ENCODE measurements around the gene PEAK3.

The PEAK3 gene

GRCh38 chr19:2252055-2252796 is 29.7 kb downstream of the PEAK3 start:
- no peak overlapping the region for H3K4me3 ChIP-seq (ENCODE audit: low read depth, low read length)
- no peak for TF ChIP-seq CTCF (IDR thresholded peaks at IDR 0.05; ENCODE audit: control insufficient read depth, extremely low read depth, insufficient read depth)

DNA sequence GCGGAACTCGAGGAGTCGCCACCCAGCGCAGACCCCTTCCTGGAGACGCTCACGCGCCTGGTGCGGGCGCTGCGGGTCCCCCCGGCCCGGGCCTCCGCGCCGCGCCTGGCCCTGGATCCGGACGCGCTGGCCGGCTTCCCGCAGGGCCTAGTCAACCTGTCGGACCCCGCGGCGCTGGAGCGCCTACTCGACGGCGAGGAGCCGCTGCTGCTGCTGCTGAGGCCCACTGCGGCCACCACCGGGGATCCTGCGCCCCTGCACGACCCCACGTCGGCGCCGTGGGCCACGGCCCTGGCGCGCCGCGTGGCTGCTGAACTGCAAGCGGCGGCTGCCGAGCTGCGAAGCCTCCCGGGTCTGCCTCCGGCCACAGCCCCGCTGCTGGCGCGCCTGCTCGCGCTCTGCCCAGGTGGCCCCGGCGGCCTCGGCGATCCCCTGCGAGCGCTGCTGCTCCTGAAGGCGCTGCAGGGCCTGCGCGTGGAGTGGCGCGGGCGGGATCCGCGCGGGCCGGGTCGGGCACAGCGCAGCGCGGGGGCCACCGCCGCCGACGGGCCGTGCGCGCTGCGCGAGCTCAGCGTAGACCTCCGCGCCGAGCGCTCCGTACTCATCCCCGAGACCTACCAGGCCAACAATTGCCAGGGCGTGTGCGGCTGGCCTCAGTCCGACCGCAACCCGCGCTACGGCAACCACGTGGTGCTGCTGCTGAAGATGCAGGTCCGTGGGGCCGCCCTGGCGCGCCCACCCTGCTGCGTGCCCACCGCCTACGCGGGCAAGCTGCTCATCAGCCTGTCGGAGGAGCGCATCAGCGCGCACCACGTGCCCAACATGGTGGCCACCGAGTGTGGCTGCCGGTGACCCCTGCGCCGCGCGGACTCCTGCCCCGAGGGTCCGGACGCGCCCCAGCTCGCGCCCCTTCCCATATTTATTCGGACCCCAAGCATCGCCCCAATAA is 30.6 kb downstream of the PEAK3 start:
- TF ChIP-seq CTCF (IDR thresholded peaks at IDR 0.05; ENCODE audit: control insufficient read depth, extremely low read depth, insufficient read depth) = no peak
- no peak for DNase-seq (ENCODE audit: low read depth)
- H3K4me3 ChIP-seq (ENCODE audit: low read depth, low read length) = no peak overlapping the region

More at GRCh38 chr19:2252055-2252796, 29.7 kb downstream of the PEAK3 start:
- no peak for DNase-seq (ENCODE audit: low read depth)

GRCh38 chr19:2250766-2251105 is 31.2 kb downstream of the PEAK3 start:
- DNase-seq (ENCODE audit: low read depth) = no peak
- no peak for TF ChIP-seq CTCF (IDR thresholded peaks at IDR 0.05; ENCODE audit: control insufficient read depth, extremely low read depth, insufficient read depth)
- H3K4me3 ChIP-seq (ENCODE audit: low read depth, low read length) = no peak overlapping the region

DNA sequence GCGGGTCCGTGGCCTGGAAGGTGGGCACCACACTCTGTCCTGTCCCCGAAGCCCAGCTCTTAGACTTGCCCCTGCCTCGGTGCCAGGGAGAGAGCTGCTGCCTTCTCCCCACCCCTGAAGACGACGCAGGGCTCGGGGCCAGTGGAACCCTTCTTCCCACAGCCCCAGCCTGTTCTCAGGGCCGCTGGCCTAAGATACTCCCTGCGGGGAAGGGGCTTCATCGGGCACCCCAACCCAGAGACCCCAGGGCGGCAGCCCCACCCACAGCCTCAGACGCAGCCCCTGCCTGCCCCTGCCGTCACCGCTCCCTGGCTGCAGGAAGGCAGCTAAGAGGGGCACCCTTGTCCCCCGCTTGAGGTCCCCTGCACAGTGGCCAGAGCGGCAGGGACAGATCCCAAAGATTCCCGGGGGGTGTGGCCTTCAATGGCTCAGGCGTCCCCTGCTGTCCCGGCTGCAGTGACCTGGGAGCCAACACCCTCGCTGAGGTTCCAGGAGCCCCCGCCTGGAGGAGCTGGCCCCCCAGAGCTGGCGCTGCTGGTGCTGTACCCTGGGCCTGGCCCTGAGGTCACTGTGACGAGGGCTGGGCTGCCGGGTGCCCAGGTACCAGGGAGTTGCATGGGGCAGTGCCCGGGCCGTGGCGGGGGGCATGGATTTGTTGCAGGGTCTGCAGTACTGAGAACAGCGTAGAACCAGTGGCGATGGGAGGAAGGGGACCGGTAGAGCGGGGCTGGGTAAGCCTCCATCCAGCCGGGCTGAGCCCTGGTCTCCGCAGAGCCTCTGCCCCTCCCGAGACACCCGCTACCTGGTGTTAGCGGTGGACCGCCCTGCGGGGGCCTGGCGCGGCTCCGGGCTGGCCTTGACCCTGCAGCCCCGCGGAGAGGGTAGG is 31.9 kb downstream of the PEAK3 start:
- H3K4me3 ChIP-seq (ENCODE audit: low read depth, low read length) = no peak overlapping the region
- no peak for DNase-seq (ENCODE audit: low read depth)
- no peak for TF ChIP-seq CTCF (IDR thresholded peaks at IDR 0.05; ENCODE audit: control insufficient read depth, extremely low read depth, insufficient read depth)

GRCh38 chr19:2249010-2249866 is 32.7 kb downstream of the PEAK3 start, which contains the start of gene AMH:
TSS of gene AMH (plus strand) at chr19:2249323. CDS start at chr19:2249333, 10 bp downstream.
- H3K4me3 ChIP-seq (ENCODE audit: low read depth, low read length) = no peak within 1 kb of the TSS
- TF ChIP-seq CTCF (IDR thresholded peaks at IDR 0.05; ENCODE audit: control insufficient read depth, extremely low read depth, insufficient read depth) = no peak
- no peak for DNase-seq (ENCODE audit: low read depth)

All from LNCaP clone FGC (cell line).